Ovary (tissue), 9 donors: ENCODE data around the gene NCOA6. TPM values are rescaled to one million over a fixed set of nuclear protein-coding genes. Genes with fewer than 3 reads are reported as not detected.

Experiments used
- DNase-seq, 5 donors: peaks; one replicate each; pipeline ENCODE4 v3.0.0-alpha.2; 2019 to 2020
- H3K27ac ChIP-seq, 2 donors: fragments of 200-600 bp; one replicate each; pipeline versions ENCODE4 v1.5.1 to v1.8.0; 2019 to 2022
- H3K27me3 ChIP-seq: fragments of 200-600 bp; one replicate; pipeline ENCODE4 v1.8.0; 2022
- H3K36me3 ChIP-seq: fragments of 200-600 bp; sonication (generic); one replicate; pipeline ENCODE4 v1.5.1; 2019
- H3K4me1 ChIP-seq: one replicate; pipeline ENCODE4 v1.8.1; 2013; ENCODE audit warnings: mild to moderate bottlenecking, moderate library complexity; ENCODE audit not compliant: insufficient read depth
- H3K4me3 ChIP-seq: fragments of 200-600 bp; sonication (generic); one replicate; pipeline ENCODE4 v1.5.1; 2017
- H3K9me3 ChIP-seq, 2 donors: fragments of 200-600 bp in 1 of 2; sonication (generic) in 1 of 2; one replicate each; pipeline versions ENCODE4 v1.5.1 to v1.8.1; 2013 to 2019; ENCODE audit warnings: mild to moderate bottlenecking in 1 of 2, moderate library complexity in 1 of 2
- CTCF ChIP-seq, 3 donors: fragments of 450-650 bp in 2 of 3; fragments of 200-600 bp in 1 of 3; IDR thresholded peaks; one replicate each; pipeline versions ENCODE4 v1.5.1 to v1.8.0; 2016 to 2022; ENCODE audit warnings: antibody characterized with exemption in 3 of 3, mild to moderate bottlenecking in 1 of 3
- EP300 ChIP-seq: sonication (generic); formaldehyde crosslinking; IDR thresholded peaks from one replicate; pipeline ENCODE4 v1.6.1; 2017; ENCODE audit warnings: antibody characterized with exemption
- POLR2A ChIP-seq: fragments of 450-650 bp; IDR thresholded peaks from one replicate; pipeline ENCODE4 v1.6.1; 2017; ENCODE audit warnings: antibody characterized with exemption, mild to moderate bottlenecking, moderate library complexity
- WGBS, 3 donors: extraction: QIAGEN DNeasy Blood & Tissue Kit in 1 of 3; methylation state at CpG; one replicate each; pipeline versions ENCODE4 v1.1.5 to v1.1.7; 2013 to 2017; 5-methylcytosine and 5-hydroxymethylcytosine counted together
- intact Hi-C, 4 donors: fragments of 100-400 bp; cut with DNase I; formaldehyde crosslinking; loops; one replicate each; pipeline versions ENCODE4 v1.11.0 to v1.15.1; 2022 to 2023
- polyA plus RNA-seq, 2 donors: library from polyadenylated mRNA; stranded (reverse); fragments of 200-250 nt in 1 of 2; fragments of 350-450 nt in 1 of 2; fragmentation: Illumina TruSeq in 1 of 2; extraction: RNeasy Lipid Tissue Mini Kit (QIAGEN cat#74804) in 1 of 2; gene quantifications; one replicate each; pipeline ENCODE4 v1.2.3, GENCODE V29; 2013 to 2014
- total RNA-seq, 7 donors: library from RNA; depleted of rRNA in 2 of 7; stranded (reverse); fragments of >200 nt in 2 of 7; fragmentation: NEBNext Ultra II Directional in 3 of 7; extraction: Animal tissue kit (Norgen Biotek cat#: 25700) in 3 of 7; gene quantifications; one replicate each; pipeline versions ENCODE4 v1.1.0 to v1.2.4, GENCODE V29; 2016 to 2023
- donor health status: DM: no; HTN: no; CAD: no; lungs with moderate emphysema.
- donor health status: DM: no; HTN: no; CAD: no.
- donor health status: Bipolar disorder and iron deficiency.
- donor health status: DM: yes; HTN: yes; CAD: no.
- donor health status: DM: no; HTN: no; CAD: no.
- donor health status: DM: yes; HTN: yes; CAD: no.

The NCOA6 gene
- total and polyA plus RNA-seq, 9 donors, result 10.5 to 31.7 (median 23.9) TPM

GRCh38 chr20:34806255-34806654 lies 19.2 kb downstream of the NCOA6 start:
- H3K27ac ChIP-seq, result no peak overlapping the region
- intact Hi-C loops, result no loop called here
- no peaks in the 10 kb centered on the region for H3K9me3 ChIP-seq
- TF ChIP-seq POLR2A, result no peak
- TF ChIP-seq EP300, result no peak
- TF ChIP-seq CTCF (IDR thresholded peaks at IDR 0.05), result no peak
- H3K4me3 ChIP-seq, result no peak overlapping the region
- no peaks in the 10 kb centered on the region for H3K36me3 ChIP-seq
- peaks cover 3% of the 10 kb centered on the region for H3K4me1 ChIP-seq
- H3K27me3 ChIP-seq, result no peaks in the 10 kb centered on the region
- DNase-seq, result no peak

- intact Hi-C loops, result no loop called here
- no peak for DNase-seq
- Histone ChIP-seq H3K4me1 (peaks cover 1% of the 10 kb centered on the region), H3K27ac (no peak overlapping the region), H3K9me3 (no peaks in the 10 kb centered on the region), H3K27me3 (no peaks in the 10 kb centered on the region), H3K4me3 (no peak overlapping the region), H3K36me3 (no peaks in the 10 kb centered on the region)
- no peak for TF ChIP-seq EP300
- TF ChIP-seq POLR2A, result no peak
- no peak for TF ChIP-seq CTCF (IDR thresholded peaks at IDR 0.05)
Observed at GRCh38 chr20:34798871-34799270, 26.6 kb downstream of the NCOA6 start.

GRCh38 chr20:34798328-34798727 lies 27.1 kb downstream of the NCOA6 start:
- no peak for TF ChIP-seq POLR2A
- Histone ChIP-seq H3K9me3 (no peaks in the 10 kb centered on the region), H3K36me3 (no peaks in the 10 kb centered on the region), H3K4me1 (peaks cover 1% of the 10 kb centered on the region), H3K27me3 (no peaks in the 10 kb centered on the region), H3K4me3 (no peak overlapping the region), H3K27ac (no peak overlapping the region)
- intact Hi-C loops, result no loop called here
- WGBS, 3 donors, result 63 to 65% (median 65%) methylated on average over 3 of the region's 3 CpGs
- DNase-seq, result no peak

- no peak for TF ChIP-seq CTCF (IDR thresholded peaks at IDR 0.05)
- TF ChIP-seq EP300, result no peak
- TF ChIP-seq POLR2A, result no peak
- no peak overlapping the region for H3K4me3 ChIP-seq
- H3K4me1 ChIP-seq, result peaks cover 1% of the 10 kb centered on the region
- H3K27me3 ChIP-seq, result no peaks in the 10 kb centered on the region
- intact Hi-C loops, result no loop called here
- DNase-seq, result no peak
- 80 to 92% (median 88%) methylated on average over 8 of the region's 8 CpGs for WGBS, 3 donors
- H3K9me3 ChIP-seq, result no peaks in the 10 kb centered on the region
- H3K27ac ChIP-seq, result no peak overlapping the region
- H3K36me3 ChIP-seq, result no peaks in the 10 kb centered on the region
Observed at GRCh38 chr20:34797012-34797995, 28.1 kb downstream of the NCOA6 start.

- intact Hi-C loops, result no loop called here
- no peaks in the 10 kb centered on the region for H3K36me3 ChIP-seq
- DNase-seq, result no peak
- no peaks in the 10 kb centered on the region for H3K9me3 ChIP-seq
- H3K27me3 ChIP-seq, result no peaks in the 10 kb centered on the region
- H3K4me1 ChIP-seq, result no peaks in the 10 kb centered on the region
- no peak overlapping the region for H3K4me3 ChIP-seq
- no peak overlapping the region for H3K27ac ChIP-seq
- TF ChIP-seq EP300, result no peak
- TF ChIP-seq POLR2A, result no peak
- no peak for TF ChIP-seq CTCF (IDR thresholded peaks at IDR 0.05)
- 91 to 96% (median 94%) methylated on average over 2 of the region's 2 CpGs for WGBS, 3 donors
Observed at GRCh38 chr20:34794006-34794585, 31.4 kb downstream of the NCOA6 start.
